SKM-1 (cell line): ENCODE data around the gene NT5C3B.
"Not testable (repeated sequence)": the region's sequence is repeated elsewhere in the genome, so short reads cannot be mapped to it uniquely, and the experiment has no call there.

Experiments used
- DNase-seq: peaks from one replicate; lab custom pipeline; 2025; ENCODE audit not compliant: unreplicated experiment; lab: John Stamatoyannopoulos, UW

The NT5C3B gene

GRCh38 chr17:41840781-41841180 lies 4.7 kb upstream of the NT5C3B start:
- DNase-seq: not testable (repeated sequence)

GRCh38 chr17:41839448-41839847 lies 3.4 kb upstream of the NT5C3B start:
- not testable (repeated sequence) for DNase-seq

- DNase-seq: no peak
Measured at GRCh38 chr17:41837761-41838538, 1.9 kb upstream of the NT5C3B start, which contains the start of gene KLHL10. TSS of gene KLHL10 (plus strand) at chr17:41837825. CDS start at chr17:41837933, 108 bp downstream.

GRCh38 chr17:41836550-41837196 lies 641 bp upstream of the NT5C3B start:
- DNase-seq: no peak

- peak; percentile 13 for DNase-seq
Measured at GRCh38 chr17:41835214-41835799, 725 bp downstream of the NT5C3B start.

- not testable (repeated sequence) for DNase-seq
Measured at GRCh38 chr17:41829961-41830360, 6.1 kb downstream of the NT5C3B start.

- DNase-seq: no peak
Measured at GRCh38 chr17:41825175-41825845, 10.7 kb downstream of the NT5C3B start.

- DNase-seq: no peak
Measured at GRCh38 chr17:41824086-41824485, 11.9 kb downstream of the NT5C3B start.

- DNase-seq: no peak
Measured at GRCh38 chr17:41823580-41823979, 12.5 kb downstream of the NT5C3B start.

GRCh38 chr17:41823141-41823524 lies 12.9 kb downstream of the NT5C3B start:
- DNase-seq: no peak

- DNase-seq: no peak
Measured at GRCh38 chr17:41822216-41823140, 13.6 kb downstream of the NT5C3B start.

- DNase-seq: no peak
Measured at GRCh38 chr17:41821776-41822175, 14.3 kb downstream of the NT5C3B start.

GRCh38 chr17:41818024-41818423 lies 18.0 kb downstream of the NT5C3B start:
- no peak for DNase-seq

- DNase-seq: no peak
Measured at GRCh38 chr17:41816637-41817320, 19.3 kb downstream of the NT5C3B start.

GRCh38 chr17:41814195-41814594 lies 21.8 kb downstream of the NT5C3B start:
- no peak for DNase-seq

- DNase-seq: no peak
Measured at GRCh38 chr17:41813699-41814124, 22.3 kb downstream of the NT5C3B start.

- no peak for DNase-seq
Measured at GRCh38 chr17:41813152-41813680, 22.8 kb downstream of the NT5C3B start.

- no peak for DNase-seq
Measured at GRCh38 chr17:41812381-41813151, 23.5 kb downstream of the NT5C3B start, which contains the start of gene FKBP10. TSS of gene FKBP10 (plus strand) at chr17:41813004. CDS start at chr17:41813035, 31 bp downstream.
